ENCODE measurements around the gene KCND2.
"Not testable (repeated sequence)": the region's sequence is repeated elsewhere in the genome, so short reads cannot be mapped to it uniquely, and the experiment has no call there.

Gene KCND2

DNA sequence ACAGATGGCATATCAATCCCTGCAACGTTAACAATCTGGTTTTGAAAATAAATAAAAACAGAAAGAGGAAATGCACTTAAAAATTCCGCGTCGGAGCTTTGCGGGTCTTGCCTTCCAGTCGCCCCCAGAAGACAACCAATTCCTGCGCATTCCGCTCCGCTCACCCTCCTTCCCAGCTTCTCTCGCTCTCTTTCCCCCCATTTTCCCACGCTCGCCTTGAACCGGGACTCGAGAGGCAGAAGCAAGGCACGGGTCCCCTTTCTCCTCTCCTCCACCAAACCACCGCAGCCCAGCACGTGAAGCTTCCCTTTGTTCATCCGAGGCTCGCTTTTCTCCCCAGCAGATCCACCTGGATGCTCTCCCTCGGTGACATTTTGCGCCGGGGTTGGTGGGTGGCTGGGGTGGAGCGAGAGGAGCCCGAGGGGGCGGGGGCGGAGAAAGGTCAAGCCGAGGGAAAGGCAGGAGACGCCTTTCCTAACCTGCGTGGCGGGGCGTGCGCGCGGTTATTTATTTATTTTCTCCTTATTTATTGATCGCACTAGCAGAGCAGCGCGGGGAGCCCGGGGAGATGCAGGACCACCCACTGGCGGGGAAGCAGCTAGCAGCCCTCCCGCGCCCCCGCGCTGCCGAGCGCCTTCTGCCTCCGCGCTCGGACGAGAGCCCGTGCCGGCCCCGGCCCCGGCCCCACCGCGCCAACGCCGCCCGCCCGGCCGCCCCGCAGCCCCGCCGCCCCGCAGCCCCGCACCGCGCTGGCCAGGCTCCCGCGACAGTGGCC lies at the start of gene KCND2:
Gene KCND2 (plus strand): TSS at position 475 of the 775 bp plus-strand sequence.
- peak; percentile 83 for DNase-seq

DNA sequence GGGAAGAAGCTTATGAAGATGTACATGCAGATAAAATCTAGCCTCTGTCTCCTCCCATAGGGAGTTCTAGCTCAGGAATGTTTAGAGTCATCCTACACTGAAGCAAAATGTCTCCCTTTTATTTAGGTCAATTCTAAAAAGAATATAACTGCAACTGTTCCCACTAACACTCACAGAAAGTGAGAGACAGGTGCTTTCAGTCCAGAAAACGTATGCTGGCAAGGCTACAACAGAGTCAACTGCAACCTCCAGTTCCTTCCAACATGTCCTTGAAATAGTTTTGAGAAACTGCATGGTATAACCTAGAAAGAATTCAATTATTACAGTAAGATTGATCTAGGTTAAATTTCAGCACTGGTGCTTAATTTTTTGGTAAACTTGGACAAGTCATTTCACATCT lies 46.8 kb upstream of the KCND2 start:
- no peak for DNase-seq

DNA sequence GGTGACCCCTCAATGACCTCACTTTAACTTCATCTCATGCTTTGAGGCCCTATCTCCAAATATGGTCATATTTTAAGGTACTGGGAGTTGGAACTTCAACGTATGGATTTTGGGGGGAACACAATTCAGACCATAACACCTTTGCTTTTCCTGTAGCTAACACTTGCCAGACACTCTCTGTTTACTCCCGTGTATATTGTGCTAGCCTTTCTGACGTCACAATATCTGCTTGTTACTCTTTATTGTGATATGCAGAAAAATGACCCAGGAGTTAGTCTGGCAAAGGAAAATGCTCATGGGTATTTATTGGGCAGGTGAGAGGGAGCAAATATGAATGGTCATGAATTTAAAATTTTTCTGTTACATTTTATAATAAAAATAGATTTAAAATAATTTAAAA lies 45.7 kb upstream of the KCND2 start:
- DNase-seq, result no peak

DNA sequence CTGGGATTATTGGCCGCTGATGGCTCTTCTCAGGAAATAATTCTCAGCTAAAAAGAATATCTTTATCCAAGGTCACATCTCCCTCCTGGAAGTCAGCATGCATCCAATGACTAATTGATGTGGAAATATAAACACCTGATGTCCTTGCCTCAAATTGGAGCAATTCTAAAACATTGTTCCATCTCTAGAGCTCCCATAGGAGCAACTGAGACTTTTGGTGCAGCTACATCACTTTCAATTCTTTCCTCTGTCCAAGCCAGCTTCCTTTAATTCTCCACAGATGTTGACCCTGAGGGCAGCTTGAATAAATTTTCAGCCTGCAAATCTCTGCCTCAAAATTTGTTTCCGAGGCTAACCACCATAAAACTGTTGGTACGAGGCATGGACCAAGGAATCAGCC lies 43.9 kb upstream of the KCND2 start:
- no peak for DNase-seq

DNA sequence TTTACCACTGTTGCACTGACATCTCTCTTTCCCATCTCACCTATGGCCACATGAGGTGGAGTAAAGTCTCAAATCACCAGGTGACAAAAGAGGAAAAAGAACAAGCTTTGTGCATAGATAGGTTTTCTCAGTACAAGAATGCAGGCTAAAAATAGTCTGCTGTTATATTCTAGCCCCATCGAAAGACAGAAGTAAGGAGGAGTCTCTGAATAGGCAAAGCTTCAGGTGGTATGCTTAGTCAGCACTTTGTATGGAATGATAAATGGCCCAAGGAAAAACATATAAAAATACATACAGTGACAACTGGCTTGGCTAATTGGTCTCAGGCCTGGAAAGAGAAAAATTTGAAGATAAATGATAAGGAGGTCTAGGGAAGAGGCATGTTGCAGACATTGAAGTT lies 39.6 kb upstream of the KCND2 start:
- DNase-seq, result no peak

DNA sequence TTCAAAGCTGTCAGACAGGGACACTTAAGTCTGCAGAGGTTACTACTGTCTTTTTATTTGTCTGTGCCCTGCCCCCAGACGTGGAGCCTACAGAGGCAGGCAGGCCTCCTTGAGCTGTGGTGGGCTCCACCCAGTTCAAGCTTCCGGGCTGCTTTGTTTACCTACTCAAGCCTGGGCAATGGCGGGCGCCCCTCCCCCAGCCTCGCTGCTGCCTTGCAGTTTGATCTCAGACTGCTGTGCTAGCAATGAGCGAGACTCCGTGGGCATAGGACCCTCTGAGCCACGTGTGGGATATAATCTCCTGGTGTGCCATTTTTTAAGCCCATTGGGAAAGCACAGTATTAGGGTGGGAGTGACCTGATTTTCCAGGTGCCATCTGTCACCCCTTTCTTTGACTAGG lies 32.6 kb upstream of the KCND2 start:
- not testable (repeated sequence) for DNase-seq

DNA sequence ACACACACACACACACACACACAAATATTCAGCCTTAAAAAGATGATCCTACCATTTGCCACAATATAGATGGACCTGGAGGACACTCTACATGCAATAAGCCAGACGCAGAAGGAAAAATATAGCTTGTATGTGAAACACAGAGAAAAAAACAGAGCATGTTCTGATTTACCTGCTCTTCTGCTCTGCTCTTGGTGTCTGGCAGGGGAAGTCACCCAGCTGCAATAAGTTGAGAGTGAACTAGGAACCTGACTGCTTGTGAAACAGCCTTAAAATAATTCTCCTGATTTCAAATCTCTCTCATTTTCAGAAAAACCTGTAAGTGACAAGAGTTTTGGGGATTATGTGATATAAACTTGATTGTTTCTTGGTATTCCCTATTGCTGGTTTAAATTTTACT lies 31.0 kb upstream of the KCND2 start:
- DNase-seq, result no peak

DNA sequence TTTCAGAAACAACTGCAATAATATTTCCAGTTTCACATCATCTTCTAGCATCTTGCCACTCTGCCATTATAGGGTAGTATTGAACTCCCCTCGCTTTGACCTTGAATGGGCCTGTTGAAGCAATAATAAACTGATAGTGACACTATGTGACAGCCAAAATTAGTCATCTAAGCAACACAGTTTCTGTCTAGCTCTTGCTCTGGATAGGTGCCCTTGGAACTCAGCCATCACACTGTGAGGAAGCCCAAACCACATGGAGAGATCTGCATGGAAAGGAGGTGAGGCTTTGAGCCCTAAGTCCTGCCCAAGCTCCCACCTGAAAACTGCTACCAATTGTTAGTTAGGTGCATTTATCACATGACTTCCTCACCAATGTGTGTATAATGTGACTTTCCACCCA lies 18.1 kb upstream of the KCND2 start:
- no peak for DNase-seq

DNA sequence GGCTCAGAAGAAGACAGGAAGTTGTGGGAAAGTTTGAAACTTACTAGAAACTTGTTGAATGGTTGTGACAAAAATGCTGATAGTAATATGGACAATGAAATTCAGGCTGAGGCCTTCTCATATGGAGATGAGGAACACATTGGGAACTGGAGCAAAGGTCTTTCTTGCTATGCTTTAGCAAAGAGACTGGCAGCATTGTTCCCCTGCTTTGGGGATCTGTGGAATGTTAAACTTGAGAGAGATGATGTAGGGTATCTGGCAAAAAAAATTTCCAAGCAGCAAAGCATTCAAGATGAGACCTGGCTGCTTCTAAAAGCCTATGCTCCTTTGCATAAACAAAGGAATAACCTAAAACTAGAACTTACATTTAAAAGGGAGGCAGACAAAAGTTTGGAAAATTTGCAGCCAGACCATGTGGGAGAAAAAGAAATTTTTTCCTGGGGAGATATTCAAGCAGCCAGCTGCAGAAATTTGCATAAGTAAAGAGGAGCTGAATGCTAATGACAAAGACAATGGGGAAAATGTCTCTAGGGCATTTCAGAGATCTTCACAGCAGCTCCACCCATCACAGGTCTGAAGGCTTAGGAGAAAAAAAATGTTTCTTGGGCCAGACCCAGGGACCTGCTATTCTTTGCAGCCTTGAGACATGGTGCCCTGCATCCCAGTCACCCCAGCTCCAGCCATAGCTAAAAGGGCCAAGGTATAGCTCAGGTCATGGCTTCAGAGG lies 16.5 kb upstream of the KCND2 start:
- DNase-seq, result no peak

DNA sequence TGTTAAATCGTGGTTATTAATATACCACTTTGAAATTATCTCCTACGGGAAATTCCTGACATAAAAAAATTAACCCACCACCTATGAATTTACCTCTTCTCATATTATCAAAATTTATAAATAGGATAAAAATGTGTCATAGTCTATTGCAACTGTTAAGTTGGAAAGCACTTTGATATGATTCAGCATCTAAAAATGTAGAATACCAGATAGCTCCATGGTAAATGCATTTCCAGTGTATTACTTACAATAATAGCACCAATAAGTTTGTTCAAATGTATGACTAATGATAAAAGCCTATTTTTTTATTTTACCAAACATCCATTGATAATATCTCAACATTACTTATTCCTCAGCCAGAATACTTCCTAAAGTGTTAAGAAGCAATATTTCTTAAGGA lies 13.6 kb upstream of the KCND2 start:
- DNase-seq, result no peak

DNA sequence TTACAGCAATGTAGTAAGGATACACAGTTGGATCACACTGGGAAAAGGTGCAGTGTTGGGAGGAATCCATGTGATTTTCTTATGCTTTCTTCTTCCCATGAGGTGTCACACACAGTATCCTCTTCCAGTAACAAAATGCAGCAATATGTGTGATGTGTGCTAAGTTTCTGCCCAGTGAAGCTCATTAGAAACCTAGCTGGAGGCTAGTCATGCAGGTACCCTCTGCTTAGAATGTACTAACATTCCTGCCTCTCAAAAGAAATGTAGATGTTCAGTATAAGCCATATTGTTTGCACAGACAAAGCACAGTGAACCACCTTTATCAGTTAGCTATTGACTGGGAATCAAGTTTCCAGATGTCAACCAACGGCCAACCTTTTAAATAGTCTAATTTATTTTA lies 12.9 kb upstream of the KCND2 start:
- no peak for DNase-seq

DNA sequence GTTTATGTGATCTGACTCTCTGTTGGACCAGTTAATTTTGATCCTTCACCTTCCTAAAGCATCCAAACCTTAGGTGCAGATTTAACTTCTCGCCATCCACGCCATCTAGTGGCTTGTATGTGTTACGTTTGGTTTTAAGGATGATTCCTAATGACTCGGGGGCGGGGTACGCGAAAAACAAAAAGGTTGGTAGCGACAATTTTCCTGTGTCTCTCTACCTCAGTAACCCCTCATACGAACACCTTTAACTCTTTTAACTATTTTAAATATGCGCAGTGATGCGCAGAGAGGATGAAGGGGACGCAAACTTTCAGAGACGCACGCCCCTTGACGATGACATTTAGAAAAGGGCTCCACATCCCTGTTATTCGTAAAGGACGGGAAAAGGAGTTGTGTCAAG lies 714 bp upstream of the KCND2 start:
- DNase-seq, result peak; percentile 79

DNA sequence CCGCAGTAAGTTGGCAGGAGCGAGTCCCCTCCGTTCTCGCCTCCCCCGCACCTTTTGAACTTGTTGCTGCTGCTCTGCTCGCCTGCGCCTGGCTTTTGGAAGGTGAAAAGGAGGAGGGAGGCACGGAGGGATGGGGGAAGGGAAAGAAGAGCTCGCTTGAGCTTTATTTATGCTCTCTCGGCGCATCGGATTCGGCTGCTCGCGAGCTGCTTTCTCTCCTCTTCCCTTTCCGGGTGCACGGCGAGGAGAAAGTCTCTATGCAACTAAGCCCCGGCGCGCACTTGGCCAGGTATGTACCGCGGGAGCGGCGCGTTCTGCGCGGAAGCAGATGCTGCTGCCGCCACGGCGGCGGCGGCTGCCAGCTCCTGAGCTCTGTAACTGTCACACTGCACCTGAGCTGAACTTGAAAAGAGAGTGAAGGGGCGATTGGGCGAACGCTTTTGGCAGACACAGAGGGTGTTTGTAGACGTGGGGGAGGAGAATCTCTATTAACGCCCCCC lies 551 bp downstream of the KCND2 start:
- DNase-seq, result peak; percentile 81

DNA sequence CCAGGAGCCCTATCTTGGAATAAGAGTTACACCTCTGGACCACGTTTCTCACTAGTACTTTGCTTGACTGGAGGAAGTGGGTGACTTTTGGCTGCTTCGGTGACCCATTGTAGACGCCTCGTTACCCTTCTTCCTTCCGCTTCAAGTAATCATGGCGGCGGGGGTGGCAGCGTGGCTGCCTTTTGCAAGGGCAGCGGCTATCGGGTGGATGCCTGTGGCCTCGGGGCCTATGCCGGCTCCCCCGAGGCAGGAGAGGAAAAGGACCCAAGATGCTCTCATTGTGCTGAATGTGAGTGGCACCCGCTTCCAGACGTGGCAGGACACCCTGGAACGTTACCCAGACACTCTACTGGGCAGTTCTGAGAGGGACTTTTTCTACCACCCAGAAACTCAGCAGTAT lies 1.5 kb downstream of the KCND2 start:
- no peak for DNase-seq

DNA sequence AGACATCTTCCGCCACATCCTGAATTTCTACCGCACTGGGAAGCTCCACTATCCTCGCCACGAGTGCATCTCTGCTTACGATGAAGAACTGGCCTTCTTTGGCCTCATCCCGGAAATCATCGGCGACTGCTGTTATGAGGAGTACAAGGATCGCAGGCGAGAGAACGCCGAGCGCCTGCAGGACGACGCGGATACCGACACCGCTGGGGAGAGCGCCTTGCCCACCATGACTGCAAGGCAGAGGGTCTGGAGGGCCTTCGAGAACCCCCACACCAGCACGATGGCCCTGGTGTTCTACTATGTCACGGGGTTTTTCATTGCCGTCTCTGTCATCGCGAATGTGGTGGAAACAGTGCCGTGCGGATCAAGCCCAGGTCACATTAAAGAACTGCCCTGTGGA lies 1.9 kb downstream of the KCND2 start:
- DNase-seq, result no peak

DNA sequence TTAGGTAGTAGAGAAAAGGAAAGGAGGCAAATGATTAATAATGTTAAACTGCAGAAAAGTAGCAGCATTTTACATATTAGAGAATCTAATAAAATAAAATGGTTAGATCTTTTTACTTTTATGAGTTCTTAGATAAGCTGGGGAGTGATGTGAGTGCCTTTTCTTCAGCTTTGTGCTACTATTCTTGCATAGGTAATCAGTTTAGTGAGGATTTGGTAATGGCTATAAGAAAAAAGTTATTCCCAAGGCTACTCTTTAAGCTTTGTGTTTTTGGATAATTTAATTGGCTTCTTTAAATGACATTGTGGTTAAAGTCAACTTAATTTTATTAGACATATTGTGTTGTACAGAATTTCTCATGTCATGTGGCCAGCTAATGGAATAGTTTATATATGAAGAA lies 3.7 kb downstream of the KCND2 start:
- no peak for DNase-seq

DNA sequence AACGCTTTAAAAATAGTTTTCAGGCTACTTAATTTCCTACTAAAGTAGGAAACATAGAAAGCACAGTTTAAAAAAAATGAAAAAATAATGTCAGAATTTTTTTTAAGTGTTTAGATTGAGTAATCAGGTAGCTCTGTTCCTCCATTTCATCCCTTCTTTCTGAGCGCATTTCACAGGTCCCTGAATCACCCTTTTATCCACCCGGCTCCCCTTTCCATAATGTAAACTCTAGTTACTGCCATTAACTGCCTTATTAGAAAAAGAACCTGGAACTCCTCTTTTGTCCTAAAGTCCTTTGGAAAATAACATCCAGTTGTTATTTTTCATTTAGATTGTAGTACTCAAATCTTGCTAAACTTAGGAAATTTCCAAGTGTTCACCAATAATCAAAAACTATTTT lies 5.8 kb downstream of the KCND2 start:
- DNase-seq, result no peak

DNA sequence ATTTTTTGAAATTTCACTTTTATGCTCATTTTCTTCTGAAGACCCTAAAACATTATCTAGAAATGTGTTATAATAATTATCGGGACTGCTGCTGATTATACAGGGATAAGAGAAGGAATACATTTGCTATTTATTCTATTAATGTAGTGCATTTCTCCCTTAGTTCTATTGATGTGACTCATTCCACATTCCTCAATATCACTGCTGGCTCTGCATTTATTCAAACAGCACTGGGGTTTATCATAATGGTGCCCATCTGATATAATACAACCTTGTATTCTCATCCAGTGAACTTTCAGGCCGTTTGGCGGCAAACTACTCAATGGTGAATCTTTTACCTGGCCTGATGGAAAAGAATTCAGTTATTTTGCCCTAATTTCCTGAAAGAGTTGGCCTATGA lies 7.8 kb downstream of the KCND2 start:
- no peak for DNase-seq

DNA sequence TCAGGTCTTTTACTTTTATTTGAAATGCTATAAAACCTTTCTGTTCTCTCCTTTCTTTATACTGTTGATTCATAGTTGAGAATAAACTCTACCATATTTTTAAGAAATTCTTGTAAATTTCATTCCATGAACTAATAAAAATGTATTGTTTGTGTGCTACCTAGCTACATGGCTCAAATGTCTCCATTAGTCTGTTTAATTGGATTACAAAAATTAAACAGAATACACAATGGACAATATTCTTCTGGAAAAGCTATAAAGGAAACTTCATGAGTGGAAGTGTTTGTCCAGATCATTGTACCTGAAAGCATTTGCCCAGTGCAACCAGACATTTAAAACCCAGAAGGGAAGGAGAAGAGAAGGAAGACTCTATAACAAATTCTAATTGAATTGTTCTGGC lies 20.1 kb downstream of the KCND2 start:
- no peak for DNase-seq

DNA sequence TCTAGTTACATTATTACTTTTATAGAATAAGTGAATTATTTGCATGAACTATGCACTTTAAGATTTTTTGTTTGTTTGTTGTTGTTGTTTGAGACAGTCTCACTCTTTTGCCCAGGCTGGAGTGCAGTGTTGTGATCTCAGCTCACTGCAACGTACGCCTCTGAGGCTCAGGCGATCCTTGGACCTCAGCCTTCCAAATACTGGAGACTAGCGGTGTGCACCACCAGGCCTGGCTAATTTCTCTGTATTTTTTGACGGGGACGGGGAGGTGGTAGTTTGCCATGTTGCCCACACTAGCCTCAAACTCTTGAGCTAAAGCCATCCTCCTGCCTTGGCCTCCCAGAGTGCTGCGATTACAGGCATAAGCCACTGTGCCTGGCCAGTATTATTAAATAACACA lies 29.2 kb downstream of the KCND2 start:
- DNase-seq, result no peak

DNA sequence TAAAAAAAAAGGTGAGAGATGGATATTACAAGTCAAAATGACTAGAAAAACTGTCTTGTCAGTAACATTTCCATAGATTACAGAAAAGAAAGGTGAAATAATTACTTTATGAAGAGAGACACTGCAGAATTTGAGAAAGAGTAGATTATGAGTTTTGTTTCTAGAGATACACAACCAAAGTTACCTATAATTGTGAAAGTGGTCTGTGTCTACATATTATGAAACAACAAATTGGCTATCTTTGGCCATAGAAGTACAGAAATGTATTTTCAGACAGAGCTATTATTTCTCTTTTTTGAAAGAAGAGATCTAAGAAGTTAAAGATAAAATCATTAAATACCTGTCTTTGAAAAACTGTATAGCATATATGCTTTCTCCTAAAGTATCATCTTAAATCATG lies 30.1 kb downstream of the KCND2 start:
- no peak for DNase-seq

DNA sequence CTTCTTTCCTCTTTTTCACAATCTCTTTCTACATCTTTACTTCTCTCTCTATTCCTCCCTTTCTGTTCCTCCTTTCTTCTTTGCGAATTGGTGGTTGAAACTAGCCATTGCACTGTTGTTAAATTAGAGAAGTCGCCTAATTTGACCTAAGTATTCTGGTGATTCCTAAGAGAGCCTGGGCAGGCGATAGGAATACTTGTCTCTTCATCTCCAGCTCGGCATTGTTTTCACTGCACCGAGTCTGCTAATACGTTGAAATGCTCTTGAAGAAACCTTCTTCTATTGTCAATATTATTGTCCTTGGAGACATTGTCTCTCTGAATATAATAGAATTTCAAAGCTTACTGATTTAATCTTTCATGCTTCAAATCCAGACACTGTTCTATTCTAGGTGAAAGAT lies 31.7 kb downstream of the KCND2 start:
- DNase-seq, result no peak

DNA sequence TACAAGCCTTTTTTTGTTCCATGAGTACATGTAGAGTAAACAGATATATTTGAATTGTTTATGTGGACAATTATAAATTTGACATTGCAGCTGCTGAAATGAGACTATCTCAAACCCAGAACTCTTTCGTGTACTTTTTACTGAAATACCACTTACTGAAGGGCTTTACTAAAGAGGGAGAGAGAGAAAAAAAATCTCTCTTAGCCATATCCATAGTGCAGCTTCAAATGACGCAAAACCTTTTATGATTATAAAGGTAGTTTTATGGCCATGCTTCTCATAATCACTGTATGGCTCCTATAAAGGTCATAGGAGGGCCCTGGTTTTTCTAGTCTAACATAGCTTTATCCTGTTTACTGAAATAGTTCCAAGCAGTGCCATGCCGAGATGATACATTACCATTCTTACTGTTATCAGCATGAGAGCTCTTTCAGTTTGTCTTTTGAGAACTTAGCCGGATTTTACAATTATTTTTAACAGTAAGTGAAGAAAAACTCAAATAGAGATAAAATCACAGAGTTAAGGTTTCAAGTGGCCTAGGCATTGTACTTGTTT lies 35.1 kb downstream of the KCND2 start:
- no peak for DNase-seq

All from COR-L47 (cell line).